Germinal center (tissue), 1 donor: ENCODE measurements around the gene ANKRD37.

Experiments
- DNase-seq: peaks from one replicate; pipeline ENCODE4 v3.0.0; 2012; ENCODE audit warnings: mixed read lengths, low spot score

The ANKRD37 gene

DNA sequence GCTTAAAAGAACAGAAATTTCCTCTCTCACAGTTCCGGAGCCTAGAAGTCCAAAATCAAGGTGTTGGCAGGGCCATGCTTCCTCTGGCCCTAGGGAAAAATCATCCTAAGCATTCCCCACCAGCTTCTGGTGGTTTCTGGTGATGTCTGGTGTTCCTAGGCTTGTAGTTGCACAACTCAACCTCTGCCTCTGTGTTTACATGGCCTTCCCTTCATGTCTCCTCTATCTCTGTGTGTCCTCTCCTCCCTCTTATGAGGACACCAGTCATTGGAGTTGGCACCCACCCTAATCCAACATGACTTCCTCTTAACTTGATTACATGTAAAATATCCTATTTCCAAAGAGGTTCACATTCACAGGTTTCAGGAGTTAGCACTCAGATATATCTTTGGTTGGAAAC, 16.3 kb upstream of the ANKRD37 start:
- no peak for DNase-seq

DNA sequence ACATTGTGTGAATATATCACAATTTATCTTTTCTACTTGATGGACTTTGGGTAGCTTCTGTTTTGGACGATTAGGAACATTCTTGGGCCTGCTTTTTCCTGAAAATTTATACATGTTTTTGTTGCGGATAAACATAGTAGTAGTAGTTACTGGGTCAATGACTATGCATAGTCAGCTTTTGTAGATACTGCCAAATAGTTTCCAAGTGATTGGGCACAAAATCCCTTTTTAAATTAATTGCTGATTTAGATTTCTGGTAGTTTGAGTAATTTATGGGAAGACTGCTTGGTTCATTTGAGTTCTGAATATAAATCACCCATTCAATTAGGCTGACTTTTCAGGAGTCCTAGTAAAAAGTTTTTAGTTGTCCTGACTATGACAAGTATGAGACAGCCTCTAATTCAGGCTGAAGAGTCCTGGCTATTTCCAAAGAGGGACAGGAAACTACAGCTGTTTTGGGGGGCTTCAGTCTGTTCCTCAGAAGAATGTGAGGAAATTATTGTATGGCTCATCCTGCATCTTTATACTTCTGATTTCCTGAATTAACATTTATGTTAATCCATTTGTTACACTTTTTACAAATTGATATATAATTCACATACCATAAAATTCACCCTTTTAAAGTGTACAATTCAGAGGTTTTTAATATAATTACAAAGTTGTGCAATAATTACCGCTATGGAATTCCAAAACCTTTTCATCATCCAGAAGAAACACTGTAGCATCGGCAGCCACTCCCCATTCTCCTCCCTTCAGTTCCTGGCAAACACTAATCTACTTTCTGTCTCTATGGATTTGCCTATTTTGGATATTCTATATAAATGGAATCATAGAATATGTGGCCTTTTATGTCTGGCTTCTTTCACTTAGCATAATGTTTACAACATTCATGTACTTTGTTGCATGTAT, 15.1 kb upstream of the ANKRD37 start:
- no peak for DNase-seq

DNA sequence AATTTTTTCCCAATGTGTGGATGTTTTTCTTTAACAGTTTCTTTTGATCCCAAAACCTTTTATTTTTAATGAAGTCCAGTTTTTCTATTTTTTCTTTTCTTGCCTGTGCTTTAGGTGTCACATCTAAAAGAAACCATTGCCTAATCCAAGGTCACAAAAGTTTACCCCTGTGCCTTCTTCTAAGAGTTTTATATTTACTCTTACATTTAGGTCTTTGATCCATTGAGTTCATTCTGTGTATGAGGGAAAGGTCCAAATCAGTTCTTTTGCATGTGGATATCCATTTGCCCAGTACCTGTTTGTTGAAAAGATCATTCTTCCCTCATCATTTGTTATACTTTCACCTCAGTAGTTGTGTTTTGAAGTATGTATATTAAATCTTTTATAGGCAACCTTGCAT, 13.9 kb upstream of the ANKRD37 start:
- DNase-seq, result no peak

DNA sequence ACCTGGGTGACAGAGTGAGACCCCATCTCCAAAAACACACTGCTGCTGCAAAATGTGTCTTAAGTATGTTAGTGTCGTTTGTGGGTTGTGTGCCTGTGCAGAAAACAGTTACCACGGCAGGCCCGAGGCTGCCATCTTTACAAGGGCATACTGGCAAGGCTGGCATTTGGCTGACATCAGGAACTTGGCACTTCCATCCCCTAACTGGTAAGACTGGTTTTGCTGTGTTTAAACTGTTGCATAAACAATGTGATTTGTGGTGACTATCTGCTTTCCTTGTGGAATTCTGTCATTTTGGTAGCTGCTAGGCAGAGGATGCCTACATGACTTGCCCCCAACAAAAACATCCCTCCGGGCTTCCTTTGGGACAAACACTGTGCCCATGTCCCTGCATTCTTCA, 13.2 kb upstream of the ANKRD37 start:
- no peak for DNase-seq

GRCh38 chr4:185384061-185384460, 12.6 kb upstream of the ANKRD37 start:
- DNase-seq, result no peak

DNA sequence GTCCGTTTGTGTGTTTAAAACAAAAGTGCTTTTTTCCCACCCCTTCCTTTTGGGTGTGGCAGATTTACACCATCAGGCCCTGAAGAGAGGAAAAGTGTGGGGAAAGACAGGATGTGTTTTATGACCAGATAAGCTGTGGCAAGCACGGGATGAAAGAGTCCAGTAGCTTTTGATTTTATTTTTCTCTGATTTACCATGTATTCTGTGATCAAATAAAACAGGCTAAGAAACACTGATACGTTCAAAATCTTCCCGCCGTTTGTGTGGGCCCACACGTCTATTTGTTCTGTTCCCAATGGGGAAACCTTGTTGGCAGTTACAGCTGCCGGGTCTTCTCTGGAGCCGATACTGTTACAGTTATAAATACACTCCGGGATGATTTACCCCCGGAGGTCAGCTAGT, 11.7 kb upstream of the ANKRD37 start:
- DNase-seq, result no peak

DNA sequence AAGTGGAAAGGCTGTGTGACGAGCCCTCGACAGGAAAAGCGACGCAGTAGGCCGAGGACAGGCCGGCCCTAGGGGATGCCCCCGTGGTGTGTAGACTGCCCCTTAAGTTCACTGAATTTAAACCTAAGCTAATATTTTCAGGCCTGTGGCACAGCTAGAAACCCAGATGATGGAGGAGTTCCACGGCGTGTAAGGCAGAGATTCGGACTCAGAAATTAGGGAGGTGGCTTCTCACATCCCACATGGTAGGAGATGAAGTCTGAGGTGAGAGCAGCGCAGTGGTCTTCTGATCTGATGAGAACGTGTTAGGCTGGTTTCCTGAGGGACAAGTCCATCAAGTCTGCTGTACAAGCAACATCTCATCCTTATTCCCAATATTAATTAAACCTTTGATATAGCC, 8.7 kb upstream of the ANKRD37 start:
- no peak for DNase-seq

DNA sequence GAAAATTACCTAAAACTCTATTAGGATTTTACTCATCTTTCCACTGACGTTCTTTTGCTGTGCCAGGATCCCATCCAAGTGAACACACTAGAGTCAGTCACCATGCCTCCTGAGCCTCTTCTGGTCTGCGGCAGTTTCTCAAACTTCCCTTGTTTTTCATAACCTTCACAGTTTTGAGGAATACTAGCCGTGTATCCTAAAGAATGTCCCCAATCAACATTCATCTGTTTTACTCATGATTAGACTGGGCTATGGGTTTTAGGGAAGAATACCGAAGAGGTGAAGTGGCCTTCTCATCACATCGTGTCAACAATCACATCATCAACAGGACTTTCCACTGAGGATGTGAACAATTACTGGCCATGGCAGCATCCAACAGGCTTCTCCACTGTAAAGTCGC, 5.7 kb upstream of the ANKRD37 start:
- DNase-seq, result no peak

DNA sequence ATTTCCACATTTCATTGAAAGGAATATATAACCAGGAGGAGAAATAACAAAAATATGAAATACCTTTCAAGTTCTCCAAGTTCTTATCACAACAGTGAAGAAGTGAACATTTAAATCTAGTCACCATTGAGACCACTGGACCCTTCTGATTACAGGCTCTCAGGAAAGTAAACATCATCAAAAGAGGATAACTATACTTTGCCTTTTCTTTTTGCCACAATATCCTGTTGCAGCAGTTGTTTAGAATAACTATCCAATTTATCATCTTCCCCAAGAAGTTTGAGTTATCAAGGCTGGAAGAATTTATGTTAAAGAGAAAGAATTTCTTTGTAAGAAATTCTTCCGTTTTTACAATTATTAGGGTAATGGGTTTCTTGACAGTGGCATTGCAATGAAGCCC, 4.5 kb upstream of the ANKRD37 start:
- DNase-seq, result no peak

- DNase-seq, result no peak
Observed at GRCh38 chr4:185394568-185395237, 1.9 kb upstream of the ANKRD37 start.

- DNase-seq, result peak; percentile 19
Observed at GRCh38 chr4:185395238-185395955, 1.2 kb upstream of the ANKRD37 start, which contains the start of gene LRP2BP. LRP2BP (minus strand) TSS chr4:185395924; CDS start chr4:185378186, 17,738 bp downstream.

DNA sequence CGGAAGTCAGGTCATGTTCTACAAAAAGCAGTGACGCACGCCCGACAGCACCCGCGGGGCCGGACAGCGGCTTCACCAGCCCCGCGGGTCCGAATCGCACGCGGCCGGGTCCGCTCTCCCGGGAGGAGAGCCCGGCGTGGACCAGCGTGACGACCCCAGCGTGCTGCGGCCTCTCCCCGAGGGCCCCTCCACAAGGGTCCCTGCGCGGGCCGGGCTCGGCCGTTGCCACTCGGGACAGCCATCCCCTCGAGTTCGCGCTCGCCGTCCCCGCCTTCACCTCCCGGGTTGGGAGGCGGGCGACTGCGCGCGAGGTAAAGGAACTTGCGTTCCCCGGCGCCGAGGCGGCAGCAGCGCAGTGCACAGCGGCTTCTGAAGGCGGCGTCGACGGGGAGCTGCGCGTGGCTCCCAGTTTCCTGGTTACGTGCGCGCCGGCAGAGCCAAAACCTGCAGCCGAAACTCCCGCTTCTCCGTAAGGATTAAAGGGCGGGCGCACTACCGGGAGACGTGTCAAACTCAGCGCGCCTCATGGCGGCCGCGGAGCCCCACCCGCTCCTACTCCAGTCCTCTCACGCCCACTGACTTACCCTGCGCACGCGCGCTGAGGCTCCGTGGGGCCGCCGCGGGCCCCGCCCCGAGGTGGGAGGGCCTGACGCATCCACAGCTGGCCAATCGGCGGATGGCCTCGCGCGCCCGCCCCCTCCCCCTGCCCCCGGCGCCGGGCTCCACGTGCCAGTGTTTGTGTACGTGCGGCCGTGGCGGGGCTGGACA, 501 bp upstream of the ANKRD37 start:
- peak; percentile 99 for DNase-seq

GRCh38 chr4:185398618-185399017, 2.0 kb downstream of the ANKRD37 start:
- DNase-seq, result no peak

GRCh38 chr4:185399466-185399865, 2.8 kb downstream of the ANKRD37 start:
- DNase-seq, result no peak

DNA sequence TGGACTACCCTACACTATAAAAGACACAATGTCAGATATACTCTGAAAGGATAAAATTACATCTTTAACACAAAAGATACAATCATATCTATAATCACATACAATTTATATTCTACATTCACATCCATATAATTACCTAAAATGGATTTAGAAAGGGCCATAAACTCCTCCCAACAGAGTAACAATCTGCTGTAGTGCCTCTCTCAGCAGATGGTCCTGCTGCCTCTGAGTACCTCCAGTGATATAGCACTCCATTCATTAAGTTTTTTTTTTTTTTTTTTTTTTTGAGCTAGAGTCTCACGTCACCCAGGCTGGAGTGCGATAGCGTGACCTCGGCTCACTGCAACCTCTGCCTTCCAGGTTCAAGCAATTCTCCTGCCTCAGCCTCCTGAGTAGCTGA, 7.4 kb downstream of the ANKRD37 start:
- DNase-seq, result no peak

DNA sequence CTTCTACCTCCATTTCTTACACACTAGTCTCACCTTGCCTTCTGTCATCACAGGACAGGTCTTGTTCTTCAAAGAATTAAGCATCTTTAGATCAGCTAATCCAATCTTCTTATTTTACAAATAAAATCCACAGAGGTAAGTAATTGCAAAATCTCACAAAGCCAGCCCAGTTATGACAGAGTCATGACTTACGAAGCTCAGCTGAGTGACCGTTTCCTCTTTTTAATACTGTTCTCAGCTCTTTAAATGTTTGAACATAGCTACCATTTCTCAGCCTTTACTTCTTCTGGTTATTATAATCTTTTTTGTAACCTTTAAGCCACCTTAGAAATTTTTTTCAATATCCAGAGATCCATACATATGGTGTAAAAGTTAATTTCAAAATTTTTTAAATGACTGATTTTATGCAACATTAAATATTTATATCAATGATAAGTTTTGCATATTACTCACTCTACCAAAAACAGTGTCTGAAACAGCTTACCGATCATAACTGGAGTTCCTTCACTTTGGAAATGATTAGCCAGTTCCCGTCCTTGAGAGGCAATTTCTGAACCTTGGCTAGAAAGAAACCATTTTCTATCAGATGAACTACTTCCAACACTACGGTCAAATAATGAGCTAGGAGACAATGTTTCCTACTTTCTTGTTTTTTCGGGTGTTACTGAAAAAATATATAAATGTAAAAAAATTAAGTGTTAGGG, 8.8 kb downstream of the ANKRD37 start:
- peak; percentile 26 for DNase-seq

- no peak for DNase-seq
Observed at GRCh38 chr4:185408432-185408831, 11.8 kb downstream of the ANKRD37 start.

GRCh38 chr4:185411849-185412248, 15.2 kb downstream of the ANKRD37 start:
- no peak for DNase-seq

GRCh38 chr4:185412412-185412811, 15.8 kb downstream of the ANKRD37 start:
- DNase-seq, result no peak

- no peak for DNase-seq
Observed at GRCh38 chr4:185416955-185417354, 20.3 kb downstream of the ANKRD37 start.
